Embryonic facial prominence (tissue), 1 donor: ENCODE results near the gene ITPKB.
A peak's percentile ranks its signal among the peaks of the same experiment; 100 is the strongest.

Experiments
- DNase-seq: peaks from one replicate; pipeline ENCODE4 v3.0.0-alpha.2; 2016; ENCODE audit errors: extremely low spot score

The ITPKB gene

DNA sequence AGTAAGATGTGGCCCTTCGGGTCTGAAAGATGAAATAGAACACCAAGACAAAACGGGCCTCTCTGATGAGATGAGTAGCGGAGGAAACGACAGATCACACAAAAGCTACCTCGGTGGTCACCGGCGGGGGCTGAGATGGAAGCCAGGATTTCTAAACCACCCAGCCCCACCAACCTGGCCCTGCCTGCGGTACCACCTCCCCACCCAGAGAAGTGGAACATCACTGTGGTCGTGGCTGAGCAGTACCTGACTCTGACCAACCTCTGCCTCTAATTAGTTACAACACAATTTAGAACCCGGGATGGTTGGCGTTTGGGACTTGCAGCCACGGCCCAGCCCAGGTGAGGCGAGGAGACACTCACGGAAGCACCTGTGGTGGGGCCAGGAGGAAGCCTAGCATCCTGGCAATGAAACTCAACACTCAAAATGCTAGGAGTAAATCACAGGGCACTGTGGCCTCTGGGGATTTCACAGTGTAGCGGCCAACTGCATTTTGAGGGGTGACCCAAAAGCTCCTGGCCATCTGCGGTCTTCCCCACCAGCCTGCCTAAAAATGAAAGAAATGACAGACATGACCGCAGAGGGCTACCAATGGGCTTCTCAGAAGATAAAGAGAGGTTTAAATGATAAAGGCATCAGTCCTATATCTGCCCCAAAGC is 73.4 kb downstream of the ITPKB start:
- DNase-seq: no peak

GRCh38 chr1:226664413-226665101 is 74.5 kb downstream of the ITPKB start:
- peak; percentile 61 for DNase-seq

- no peak for DNase-seq
Observed at GRCh38 chr1:226663327-226663704, 75.8 kb downstream of the ITPKB start.

DNA sequence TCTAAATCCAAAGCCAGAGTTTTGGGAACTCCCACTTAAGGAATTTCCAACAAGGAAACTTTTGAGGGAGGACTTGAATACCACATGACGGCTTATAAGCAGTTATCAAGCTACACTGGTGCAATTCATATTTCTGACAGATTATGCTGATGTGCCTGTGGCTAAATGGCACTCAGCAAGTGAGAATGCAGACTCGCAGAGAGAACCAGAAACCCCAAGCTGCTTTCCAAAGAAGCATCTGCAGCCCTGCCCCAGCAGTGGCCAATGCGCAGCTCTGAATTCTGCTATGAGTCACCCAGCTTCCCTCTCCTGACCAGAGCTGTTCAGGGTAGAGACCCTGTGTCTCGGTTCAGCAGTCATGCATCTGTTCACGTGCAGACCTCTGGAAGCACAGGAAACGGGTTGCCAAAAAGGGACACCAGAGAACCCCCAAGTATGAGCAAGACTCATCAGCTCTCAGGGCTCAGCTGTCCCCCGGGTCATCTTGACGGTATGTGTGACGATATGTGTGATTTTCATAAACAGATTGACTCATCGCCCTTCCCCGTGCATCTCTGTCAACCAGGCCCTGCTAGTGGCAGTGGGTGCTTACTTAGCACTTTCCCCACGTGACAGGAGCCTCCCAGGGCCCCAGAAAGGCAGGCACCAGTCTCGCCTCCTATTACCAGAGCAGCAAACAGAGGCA is 76.3 kb downstream of the ITPKB start:
- DNase-seq: peak; percentile 42

GRCh38 chr1:226661965-226662364 is 77.1 kb downstream of the ITPKB start:
- DNase-seq: no peak

DNA sequence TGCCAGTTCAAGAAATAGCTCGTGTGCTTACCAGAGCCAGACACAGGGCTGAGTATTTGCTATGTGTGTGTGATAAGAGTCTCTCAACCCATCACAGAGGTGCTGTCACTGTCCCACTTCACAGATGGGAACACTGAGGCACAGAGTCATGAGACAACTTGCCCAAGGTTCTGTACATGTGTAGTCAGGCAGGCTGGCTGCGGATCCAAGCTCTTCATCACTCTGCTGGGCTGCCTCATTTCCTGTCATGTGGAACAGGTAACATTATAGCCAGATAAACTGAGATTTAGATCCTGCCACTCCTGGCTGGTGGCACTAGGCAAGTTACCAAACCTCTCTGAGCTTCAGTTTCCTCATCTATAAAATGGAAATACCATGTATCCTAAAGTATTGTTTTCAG is 77.8 kb downstream of the ITPKB start:
- no peak for DNase-seq

DNA sequence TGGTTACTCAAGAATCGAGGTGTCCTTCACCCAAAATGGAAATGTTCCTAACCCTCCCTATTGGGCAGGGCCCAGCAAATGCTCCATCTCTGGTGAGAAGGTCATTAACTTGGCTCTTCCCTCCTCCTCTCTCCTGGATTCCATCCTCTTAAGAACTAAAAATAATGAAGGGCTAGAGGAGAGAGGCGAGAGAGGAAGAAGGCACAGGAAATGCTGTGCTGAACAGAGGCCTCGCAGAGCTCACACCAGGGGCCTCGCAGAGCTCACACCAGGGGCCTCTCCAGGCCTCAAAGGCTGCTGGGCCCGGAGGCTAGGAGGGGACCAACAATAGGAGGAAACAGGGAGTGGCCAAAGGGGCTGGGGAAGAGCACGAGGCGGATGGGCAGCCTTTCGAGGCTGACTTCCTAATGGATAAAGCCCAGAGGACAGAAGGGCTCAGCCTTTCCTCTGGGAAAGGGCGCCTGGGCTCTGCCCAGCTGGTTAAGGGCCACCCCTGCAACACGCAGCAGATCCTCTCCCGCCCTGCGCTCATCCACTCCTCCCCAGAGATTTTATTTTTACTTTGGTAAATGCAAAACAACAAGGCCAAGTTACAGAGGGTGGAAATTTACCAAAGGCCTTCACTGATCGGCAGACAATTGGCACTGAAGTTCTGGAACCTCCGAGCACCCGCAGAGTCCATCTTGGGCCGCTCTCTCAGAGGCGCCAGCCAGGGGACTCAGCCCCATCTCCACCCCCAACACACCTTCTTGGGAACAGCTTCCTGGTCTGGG is 78.5 kb downstream of the ITPKB start:
- DNase-seq: no peak

DNA sequence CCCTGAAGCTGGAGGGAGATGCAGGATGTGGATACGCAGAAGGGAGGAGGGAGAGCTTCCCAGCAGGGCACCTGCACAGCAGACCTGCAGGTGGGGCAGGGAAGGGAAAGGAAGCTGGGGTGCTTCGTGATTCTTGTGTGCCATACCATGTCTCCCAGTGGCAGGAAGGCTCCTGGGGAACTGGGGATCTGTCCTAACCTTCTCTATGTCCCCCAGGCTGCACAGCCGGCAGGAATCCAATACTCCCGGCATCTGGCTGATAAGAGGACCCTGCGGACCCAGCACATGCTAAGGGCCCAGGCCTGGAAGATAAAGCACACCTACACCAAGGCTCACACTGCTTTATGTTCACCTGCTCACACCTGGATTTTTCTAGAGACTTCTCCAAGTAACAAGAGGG is 79.4 kb downstream of the ITPKB start:
- no peak for DNase-seq

DNA sequence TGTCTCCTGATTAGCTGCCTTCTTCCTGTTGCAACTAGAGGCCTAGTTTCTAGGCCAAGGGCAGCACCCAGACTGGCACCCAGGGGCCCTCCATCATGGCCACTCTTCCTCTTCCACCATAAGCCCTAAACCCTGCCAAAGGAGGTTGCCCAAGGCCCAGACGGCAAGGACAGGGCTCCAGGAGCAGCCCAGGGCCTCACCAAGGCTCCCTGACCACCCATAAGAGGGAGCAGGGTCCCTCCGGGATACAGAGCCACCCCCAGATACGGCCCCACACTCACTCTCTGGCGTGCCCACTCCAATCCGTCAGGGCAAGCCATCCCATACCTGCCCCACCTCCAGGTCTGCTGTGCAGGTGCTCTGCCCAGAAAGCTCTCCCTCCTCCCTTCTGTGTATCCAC is 79.9 kb downstream of the ITPKB start:
- DNase-seq: no peak

DNA sequence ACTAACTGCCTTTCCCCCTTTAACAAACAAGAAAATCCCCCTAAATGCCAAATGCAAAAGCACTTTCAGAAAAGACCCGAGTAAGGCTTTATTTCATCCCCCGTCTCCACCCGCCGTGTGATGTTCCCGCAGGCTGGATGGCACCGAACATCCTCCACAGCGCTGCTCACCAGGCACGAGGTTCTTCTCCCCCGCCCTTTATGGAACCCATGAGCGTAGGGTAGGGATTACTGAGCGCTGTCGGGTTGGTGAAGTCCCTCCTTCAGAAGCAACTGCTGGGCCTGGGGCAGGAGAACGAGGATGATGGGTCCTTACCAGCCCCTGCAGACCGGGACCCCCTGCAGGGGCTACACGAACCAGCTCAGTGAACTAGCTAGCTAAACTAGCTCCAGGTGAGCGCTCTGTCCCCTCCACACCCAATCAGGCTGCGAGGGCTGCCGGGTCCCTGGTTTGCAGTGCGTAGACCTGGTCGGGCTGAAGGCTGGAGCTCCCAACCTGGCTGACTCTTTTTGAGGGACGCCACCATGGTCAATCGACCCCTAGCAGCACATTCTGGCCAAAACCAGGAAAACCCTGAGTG is 80.4 kb downstream of the ITPKB start:
- DNase-seq: no peak

DNA sequence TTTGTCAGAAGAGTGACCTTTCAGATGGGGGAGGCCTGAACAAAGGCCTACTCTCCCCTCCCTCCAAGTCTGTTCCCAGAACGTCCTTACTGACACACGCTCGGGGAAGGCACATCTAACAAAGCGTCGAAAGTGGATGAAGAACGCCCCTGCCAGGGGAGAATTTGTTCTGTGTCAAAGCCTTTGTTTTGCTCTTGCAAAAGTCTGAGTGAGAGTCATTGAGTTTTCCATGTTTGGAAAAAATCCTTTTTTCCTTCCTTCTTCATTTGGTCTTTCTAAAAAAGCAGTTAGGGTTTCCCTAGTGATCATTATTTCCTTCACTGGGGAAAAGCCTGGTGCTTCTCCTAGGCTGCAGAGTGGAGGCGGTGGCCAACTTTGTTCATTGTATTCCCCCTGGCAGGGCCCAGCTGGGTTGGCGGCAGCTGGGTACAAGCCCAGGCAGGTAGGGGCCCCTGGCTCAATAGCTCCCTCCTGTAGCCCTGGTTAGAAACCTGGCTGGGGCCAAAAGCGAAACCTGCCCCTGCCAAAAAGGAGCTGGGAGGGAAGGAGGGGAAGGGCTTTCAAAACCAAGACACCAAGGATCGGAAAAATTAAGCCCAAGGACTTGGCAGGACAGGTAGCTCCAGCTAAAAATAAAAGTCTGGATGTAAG is 81.1 kb downstream of the ITPKB start:
- no peak for DNase-seq

DNA sequence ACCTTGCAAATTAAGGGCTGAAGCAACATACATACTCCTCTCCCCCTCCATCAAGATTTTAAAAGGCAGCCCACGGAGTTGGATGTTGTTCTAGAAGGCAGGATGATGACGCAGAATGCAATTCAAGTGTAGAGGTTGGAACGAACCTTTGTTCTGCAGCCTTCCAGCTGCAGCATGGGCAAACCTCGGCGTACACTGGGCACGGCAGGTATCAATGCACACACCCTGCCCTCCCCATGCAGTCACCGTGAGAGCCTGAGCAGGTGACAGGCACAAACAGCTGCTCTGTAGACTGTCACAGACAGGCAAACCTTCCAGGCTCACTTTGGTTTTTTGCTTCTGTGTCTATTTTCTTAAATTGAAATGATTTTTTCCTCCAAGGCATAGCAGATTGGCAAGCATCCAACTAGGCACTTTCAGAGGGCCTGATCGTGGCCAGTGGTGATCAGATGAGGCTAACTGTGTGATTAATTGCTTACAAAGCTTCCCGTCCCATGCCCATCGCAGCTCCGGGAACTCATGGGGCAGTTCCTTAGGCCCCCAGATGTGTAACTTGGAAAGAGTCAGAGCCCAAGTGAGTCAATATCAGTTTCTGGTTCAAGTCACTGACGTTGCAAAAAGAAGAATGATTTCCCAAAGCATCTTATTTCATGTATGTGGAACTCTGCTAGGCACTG is 82.3 kb downstream of the ITPKB start:
- DNase-seq: no peak

DNA sequence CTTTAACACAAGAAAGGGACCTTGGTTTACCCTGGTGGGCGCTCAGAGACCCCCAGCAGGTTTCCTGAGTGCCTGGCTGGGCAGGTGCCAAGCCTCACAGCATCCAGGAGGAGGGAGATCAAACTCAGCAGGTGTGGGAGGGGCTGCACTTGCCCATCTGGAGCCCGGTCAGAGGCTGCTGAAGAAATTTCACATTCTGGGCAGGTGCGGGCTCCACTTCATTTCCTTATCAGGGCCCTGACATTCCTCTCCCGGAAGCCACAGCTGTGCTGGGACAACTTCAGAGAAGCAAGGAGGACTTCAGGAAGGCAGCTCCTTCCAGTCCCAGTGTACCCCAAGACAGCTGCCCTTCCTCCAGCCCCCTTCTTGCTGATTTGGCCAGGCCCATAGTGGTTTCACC is 82.9 kb downstream of the ITPKB start:
- DNase-seq: no peak

GRCh38 chr1:226655251-226656163 is 83.6 kb downstream of the ITPKB start:
- DNase-seq: no peak

DNA sequence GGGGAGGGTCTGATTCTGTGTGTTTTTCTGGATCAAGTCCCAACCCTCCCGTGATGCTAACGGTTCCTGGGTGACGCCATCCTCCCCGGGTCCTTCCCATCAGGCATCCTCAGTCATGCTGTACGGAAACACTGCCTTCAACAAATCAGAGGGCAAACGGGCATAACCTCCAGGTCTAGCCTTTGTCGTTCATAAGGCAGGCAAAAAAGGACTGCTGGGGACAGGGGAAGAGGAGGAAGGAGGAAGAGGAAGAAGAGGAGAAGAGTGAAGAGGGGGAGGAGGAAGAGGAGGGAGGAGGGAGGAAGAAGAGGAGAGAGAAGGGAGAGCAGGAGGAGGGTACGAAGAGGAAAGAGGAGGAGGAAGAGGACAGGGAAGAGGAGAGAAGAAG is 84.4 kb downstream of the ITPKB start:
- no peak for DNase-seq

- peak; percentile 25 for DNase-seq
Observed at GRCh38 chr1:226654046-226654667, 84.9 kb downstream of the ITPKB start.

- DNase-seq: no peak
Observed at GRCh38 chr1:226653311-226653921, 85.7 kb downstream of the ITPKB start.

- no peak for DNase-seq
Observed at GRCh38 chr1:226652613-226653012, 86.5 kb downstream of the ITPKB start.

DNA sequence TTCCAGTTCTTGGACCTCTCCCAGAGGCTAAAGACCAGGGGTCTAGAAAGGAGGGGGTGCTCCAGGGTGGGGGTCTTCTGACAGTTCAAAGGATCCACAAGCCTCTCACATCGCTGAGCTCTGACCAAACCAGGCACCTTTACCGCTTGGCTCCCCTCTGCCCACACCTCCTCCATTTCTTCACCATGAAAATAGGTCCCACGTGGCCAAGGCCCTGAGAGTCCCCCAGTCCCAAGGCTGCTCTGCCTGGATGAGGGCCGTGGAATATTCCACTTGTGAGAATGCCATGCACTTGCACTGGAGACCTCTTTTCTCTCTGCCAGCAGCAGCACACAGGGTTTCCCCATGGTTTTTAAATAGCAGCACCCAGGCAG is 87.4 kb downstream of the ITPKB start:
- DNase-seq: no peak
